ENCODE data around the gene MFNG.

MFNG gene

DNA sequence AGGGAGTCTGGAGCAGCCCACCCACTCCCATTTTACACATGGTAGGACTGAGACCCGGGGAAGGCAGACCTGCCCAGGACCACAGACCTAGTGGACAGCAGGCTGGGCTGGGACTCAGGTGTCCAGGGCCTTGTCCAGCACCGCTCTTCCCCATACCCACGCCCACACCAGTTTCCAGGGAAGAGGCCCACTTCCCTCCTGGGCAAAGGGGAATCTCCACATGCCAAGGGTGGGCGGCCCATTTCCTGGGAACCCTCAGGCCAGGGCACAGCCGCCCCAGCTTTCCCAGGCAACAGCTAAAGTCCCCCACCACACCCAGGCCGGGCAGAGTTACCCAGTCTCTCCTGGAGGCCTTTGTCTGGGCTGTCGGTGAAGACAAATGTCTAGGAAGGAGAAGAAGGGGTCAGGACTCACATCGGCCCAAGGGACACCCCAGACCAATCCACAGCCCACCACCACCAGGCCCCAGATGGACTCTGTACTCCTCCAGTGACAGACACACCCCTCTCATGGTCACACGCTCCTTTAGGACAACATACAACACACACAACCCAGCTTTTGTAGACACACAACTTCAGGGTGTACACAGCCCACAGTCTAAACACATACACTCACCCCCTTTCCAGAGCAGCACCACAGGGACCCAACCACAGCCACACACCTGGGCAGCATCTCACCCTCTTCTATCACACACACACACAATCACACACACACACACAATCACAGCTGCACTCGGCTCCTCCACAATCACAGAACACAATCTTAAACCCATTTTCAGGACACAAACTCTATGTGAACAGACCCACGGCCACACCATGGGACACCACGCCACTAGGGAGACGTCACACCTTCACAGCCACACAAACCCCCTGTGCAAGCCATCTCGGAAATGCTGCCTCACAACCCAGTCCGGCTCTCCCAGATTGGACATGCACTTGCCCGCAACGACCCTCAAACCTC lies 5.5 kb downstream of the MFNG start:
- ChIA-PET CTCF (interaction anchor here (0.9 to 1.0 kb wide), 3 partner anchors 9 to 221 kb away, joined by 3 read pairs; no protein-coding TSS in a partner anchor), POLR2A (no interaction called here)
- H3K4me3 ChIP-seq (ENCODE audit: low read depth, low read length), result no peak overlapping the region
- DNase-seq (ENCODE audit: low read depth, low spot score), result no peak
- TF ChIP-seq, protein P1, sequence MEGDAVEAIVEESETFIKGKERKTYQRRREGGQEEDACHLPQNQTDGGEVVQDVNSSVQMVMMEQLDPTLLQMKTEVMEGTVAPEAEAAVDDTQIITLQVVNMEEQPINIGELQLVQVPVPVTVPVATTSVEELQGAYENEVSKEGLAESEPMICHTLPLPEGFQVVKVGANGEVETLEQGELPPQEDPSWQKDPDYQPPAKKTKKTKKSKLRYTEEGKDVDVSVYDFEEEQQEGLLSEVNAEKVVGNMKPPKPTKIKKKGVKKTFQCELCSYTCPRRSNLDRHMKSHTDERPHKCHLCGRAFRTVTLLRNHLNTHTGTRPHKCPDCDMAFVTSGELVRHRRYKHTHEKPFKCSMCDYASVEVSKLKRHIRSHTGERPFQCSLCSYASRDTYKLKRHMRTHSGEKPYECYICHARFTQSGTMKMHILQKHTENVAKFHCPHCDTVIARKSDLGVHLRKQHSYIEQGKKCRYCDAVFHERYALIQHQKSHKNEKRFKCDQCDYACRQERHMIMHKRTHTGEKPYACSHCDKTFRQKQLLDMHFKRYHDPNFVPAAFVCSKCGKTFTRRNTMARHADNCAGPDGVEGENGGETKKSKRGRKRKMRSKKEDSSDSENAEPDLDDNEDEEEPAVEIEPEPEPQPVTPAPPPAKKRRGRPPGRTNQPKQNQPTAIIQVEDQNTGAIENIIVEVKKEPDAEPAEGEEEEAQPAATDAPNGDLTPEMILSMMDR (IDR thresholded peaks at IDR 0.05; ENCODE audit: insufficient read depth, low read length, missing control alignments), result no peak

DNA sequence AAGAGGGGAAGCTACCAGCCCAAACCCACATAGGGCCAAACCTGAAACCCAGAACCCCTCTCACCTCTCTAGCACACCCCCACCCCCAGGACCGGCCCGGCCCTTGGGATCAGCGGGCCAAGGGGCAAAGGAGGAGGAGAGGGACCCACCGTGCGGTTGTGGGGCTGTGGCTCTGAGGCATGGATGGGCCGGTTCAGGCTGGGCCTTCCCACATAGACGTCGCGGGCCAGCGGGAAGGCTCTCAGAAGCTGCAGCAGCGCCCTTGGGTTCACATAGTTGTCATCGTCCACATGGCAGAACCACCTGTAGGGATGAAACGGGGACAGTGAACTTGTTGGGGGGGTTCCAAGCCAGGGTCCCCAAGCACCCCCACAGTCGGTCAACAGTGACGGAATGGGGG lies 7.0 kb downstream of the MFNG start:
- POLR2A ChIA-PET, result no interaction called here
- no peak for DNase-seq (ENCODE audit: low read depth, low spot score)
- no peak overlapping the region for H3K4me3 ChIP-seq (ENCODE audit: low read depth, low read length)
- CTCF ChIA-PET, result interaction anchor here (0.6 kb wide), 1 partner anchor 18 kb away, joined by 4 read pairs; no protein-coding TSS in a partner anchor
- TF ChIP-seq, protein P1 (IDR thresholded peaks at IDR 0.05; ENCODE audit: insufficient read depth, low read length, missing control alignments), result no peak

DNA sequence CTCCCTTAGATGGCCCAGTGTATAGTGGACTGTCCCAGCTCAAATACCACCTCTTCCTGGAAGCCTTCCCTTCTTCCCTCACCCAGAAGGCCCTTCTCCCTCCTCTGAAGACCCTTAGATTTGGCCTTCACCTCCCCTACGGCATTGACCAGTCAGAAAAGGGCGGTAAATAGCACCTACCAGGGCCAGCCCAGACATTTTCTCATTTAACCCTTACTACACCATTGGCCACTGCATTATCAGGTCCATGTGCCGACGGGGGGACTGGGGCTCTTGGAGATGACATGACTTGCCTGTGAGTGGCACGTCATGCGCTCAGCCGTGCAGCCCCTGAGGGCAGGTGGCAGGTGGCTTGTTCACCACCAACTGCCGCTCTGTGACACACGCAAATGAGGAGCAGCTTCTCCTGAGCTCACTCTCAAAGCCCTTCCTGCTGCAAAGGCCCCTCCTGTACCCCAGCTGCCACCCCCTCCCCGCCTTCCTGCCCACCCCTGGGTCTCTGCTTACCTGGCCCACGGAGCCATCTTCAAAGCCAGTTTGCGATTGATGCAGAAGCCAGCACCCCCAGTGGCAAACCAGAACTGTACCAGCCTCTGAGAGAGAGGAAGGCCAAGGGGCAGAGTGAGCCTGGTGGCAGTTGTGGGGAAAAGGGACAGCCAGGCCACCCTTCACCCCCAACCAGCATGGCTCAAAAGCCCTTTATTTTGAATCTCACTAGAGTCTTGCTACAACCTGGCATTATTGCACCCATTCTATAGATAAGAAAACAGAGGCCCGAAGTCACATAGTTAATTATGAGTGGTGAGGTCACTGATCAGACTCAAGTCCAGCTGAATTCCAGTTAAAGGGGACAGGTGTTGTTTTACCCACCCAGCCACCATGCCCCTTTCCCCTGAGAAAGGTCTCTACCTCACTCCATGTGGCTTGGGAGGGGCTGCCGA lies 9.5 kb downstream of the MFNG start:
- ChIA-PET POLR2A (no interaction called here), CTCF (no interaction called here)
- no peak for DNase-seq (ENCODE audit: low read depth, low spot score)
- no peak overlapping the region for H3K4me3 ChIP-seq (ENCODE audit: low read depth, low read length)
- TF ChIP-seq, protein P1 (IDR thresholded peaks at IDR 0.05; ENCODE audit: insufficient read depth, low read length, missing control alignments), result no peak

DNA sequence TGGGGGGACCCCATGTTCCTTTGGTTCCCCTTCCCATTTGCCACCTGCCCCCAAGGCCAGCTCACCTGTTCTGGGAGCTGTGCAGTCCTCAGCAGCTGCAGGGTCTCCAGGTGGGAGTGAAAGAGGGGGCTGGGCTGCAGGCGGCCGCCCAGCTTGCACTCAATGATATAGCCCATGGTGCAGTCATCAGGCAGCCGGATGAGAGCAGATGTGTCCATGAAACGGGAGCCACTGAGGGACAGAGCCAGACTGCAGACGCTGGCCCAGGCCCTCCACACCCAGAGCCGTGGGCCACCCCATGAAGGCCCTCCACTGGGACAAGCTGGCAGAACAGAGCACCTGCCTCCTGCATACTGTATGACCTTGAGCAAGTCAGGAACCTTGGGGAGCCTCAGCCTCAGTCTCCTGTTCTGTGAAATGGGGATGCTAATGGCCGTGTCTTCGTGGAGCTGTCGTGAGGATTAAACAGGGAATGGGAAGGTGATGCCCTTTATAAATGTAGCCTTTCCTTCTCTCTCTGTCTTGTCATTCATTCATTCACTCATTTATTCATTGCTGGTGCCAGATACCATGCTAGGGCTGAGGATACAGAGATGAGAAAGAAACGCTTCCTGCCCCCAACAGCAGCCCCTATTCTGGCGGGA lies 11.6 kb downstream of the MFNG start:
- TF ChIP-seq, protein P1 (IDR thresholded peaks at IDR 0.05; ENCODE audit: insufficient read depth, low read length, missing control alignments), result no peak
- DNase-seq (ENCODE audit: low read depth, low spot score), result no peak
- CTCF ChIA-PET, result interaction anchor here (0.9 to 1.4 kb wide), 6 partner anchors 10 to 214 kb away, joined by 3 read pairs; partner anchors contain the start of gene MFNG
- POLR2A ChIA-PET, result no interaction called here
- no peak overlapping the region for H3K4me3 ChIP-seq (ENCODE audit: low read depth, low read length)

DNA sequence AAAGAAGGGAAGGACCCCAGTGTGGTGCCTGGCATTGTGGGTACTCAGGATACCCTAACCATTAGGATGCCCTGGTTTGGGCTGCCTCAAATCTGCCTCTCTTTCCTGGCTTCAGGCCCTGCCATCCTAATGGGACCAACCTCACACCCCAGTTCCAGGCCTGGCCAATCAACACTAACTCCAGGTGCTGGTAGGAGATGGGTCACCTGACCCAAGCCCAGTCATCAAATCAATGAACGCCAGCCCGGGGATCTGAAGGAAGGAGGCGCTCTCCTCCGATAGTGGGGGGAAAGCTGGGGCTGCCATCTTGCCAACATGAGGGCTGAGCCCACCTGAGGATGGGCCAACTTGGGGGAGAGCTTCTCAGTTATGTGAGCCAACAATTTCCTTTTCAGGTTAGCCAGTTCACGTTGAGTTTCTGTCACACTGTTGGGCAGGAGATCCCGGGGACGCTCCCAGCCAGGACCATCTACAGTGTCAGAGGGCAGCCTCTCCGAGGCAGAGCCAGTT lies 12.7 kb downstream of the MFNG start:
- no peak overlapping the region for H3K4me3 ChIP-seq (ENCODE audit: low read depth, low read length)
- TF ChIP-seq, protein P1 (IDR thresholded peaks at IDR 0.05; ENCODE audit: insufficient read depth, low read length, missing control alignments), result no peak
- DNase-seq (ENCODE audit: low read depth, low spot score), result no peak
- POLR2A ChIA-PET, result no interaction called here
- CTCF ChIA-PET, result interaction anchor here (0.9 to 4.9 kb wide), 11 partner anchors 13 to 213 kb away, joined by 3 to 36 read pairs (median 5); partner anchors contain the start of gene MFNG

Measured in AG04449 (cell line).